Natural killer cell (primary cell): ENCODE measurements around the gene LRRC8E. TPM values are rescaled to one million over a fixed set of nuclear protein-coding genes. Genes with fewer than 3 reads are reported as not detected.

Experiments
- ATAC-seq, 3 donors: fragments of 150-1000 bp in 2 of 3; fragments of 200-7000 bp in 1 of 3; cut with Tn5 transposase; 1 replicate in 1 of 3; 2 replicates in 2 of 3; pipeline ENCODE4 v1.10.0; 2021; ENCODE audit warnings: mild to moderate bottlenecking in 2 of 3, moderate library complexity in 2 of 3
- DNase-seq, 2 donors: peaks; one replicate each; pipeline versions ENCODE4 v3.0.0 to v3.0.0-alpha.2; 2013 to 2021; ENCODE audit warnings: mixed read lengths in 1 of 2
- H3K27ac ChIP-seq: one replicate; pipeline ENCODE4 v1.5.1; 2013; ENCODE audit warnings: mild to moderate bottlenecking, low read length
- H3K27me3 ChIP-seq: one replicate; pipeline ENCODE4 v1.6.1; 2013; ENCODE audit warnings: low read length; ENCODE audit not compliant: control insufficient read depth, insufficient read depth
- H3K36me3 ChIP-seq: one replicate; pipeline ENCODE4 v1.6.1; 2013; ENCODE audit warnings: low read length; ENCODE audit not compliant: control insufficient read depth, insufficient read depth
- H3K4me1 ChIP-seq: one replicate; pipeline ENCODE4 v1.6.1; 2013; ENCODE audit warnings: low read length; ENCODE audit not compliant: control insufficient read depth, insufficient read depth
- H3K4me3 ChIP-seq: one replicate; pipeline ENCODE4 v1.5.1; 2013; ENCODE audit warnings: low read length
- H3K9me3 ChIP-seq: one replicate; pipeline ENCODE4 v1.6.1; 2013; ENCODE audit warnings: low read length; ENCODE audit not compliant: control insufficient read depth, insufficient read depth
- H3K27ac Mint-ChIP-seq, 2 donors: one replicate each; pipeline ENCODE4 v1.8.0; 2022; ENCODE audit warnings: mild to moderate bottlenecking in 2 of 2, mixed read lengths in 2 of 2, moderate library complexity in 1 of 2
- H3K27me3 Mint-ChIP-seq, 2 donors: one replicate each; pipeline ENCODE4 v1.8.0; 2022; ENCODE audit warnings: low read depth in 2 of 2, mixed read lengths in 2 of 2
- H3K36me3 Mint-ChIP-seq: one replicate; pipeline ENCODE4 v1.8.0; 2022; ENCODE audit warnings: mixed read lengths
- H3K4me1 Mint-ChIP-seq, 2 donors: one replicate each; pipeline ENCODE4 v1.8.0; 2022; ENCODE audit warnings: mixed read lengths in 2 of 2
- H3K4me3 Mint-ChIP-seq: one replicate; pipeline ENCODE4 v1.8.0; 2022; ENCODE audit warnings: mild to moderate bottlenecking, moderate library complexity, mixed read lengths
- H3K9me3 Mint-ChIP-seq, 2 donors: one replicate each; pipeline ENCODE4 v1.8.0; 2022; ENCODE audit warnings: mixed read lengths in 2 of 2
- CTCF ChIP-seq: fragments of 200-600 bp; IDR thresholded peaks from one replicate; pipeline ENCODE4 v1.8.0; 2022; ENCODE audit warnings: antibody characterized with exemption
- WGBS: methylation state at CpG from one replicate; pipeline ENCODE4 v1.1.7; 2013; ENCODE audit warnings: missing lambda C conversion rate; ENCODE audit not compliant: insufficient coverage; 5-methylcytosine and 5-hydroxymethylcytosine counted together
- intact Hi-C: fragments of 100-400 bp; cut with micrococcal nuclease; formaldehyde crosslinking; loops from one replicate; pipeline ENCODE4 v1.14.2; 2022
- total RNA-seq, 4 donors: library from RNA; stranded (reverse); fragments of 120-200 nt in 1 of 4; gene quantifications; one replicate each; pipeline versions ENCODE4 v1.2.3 to v1.2.4, GENCODE V29; 2013 to 2022

The LRRC8E gene
- total RNA-seq, 3 donors from 2014 or later (not counting 1 experiment from before 2014, with no cell fraction given) = not detected

- no peaks in the 10 kb centered on the region for H3K36me3 Mint-ChIP-seq
Observed at GRCh38 chr19:7872306-7873204, 15.8 kb upstream of the LRRC8E start.

GRCh38 chr19:7873304-7874075, 14.8 kb upstream of the LRRC8E start:
- H3K9me3 Mint-ChIP-seq = no peaks in the 10 kb centered on the region
- Histone ChIP-seq H3K27me3 (peaks cover 22% of the 10 kb centered on the region), H3K4me1 (peaks cover 51% of the 10 kb centered on the region), H3K4me3 (no peak overlapping the region), H3K27ac (no peak overlapping the region), H3K36me3 (no peaks in the 10 kb centered on the region), H3K9me3 (no peaks in the 10 kb centered on the region)
- peak overlapping the region; percentile 83 for H3K4me3 Mint-ChIP-seq
- peak in 1 of 2 donors; percentile 23 for DNase-seq
- peaks cover 0 to 30% of the 10 kb centered on the region in 2 donors for H3K27me3 Mint-ChIP-seq
- WGBS = 26% methylated on average over 53 of the region's 53 CpGs
- no peak overlapping the region for H3K27ac Mint-ChIP-seq
- H3K4me1 Mint-ChIP-seq = peaks cover 12 to 32% of the 10 kb centered on the region in 2 donors
- H3K36me3 Mint-ChIP-seq = no peaks in the 10 kb centered on the region
- ATAC-seq = no peak
- intact Hi-C loops = no loop called here
- no peak for TF ChIP-seq CTCF

More at GRCh38 chr19:7872306-7873204, 15.8 kb upstream of the LRRC8E start:
- peak overlapping the region; percentile 70 for H3K4me3 Mint-ChIP-seq
- H3K27ac Mint-ChIP-seq = no peak overlapping the region
- DNase-seq (no peak), ATAC-seq (no peak)
- Histone ChIP-seq H3K4me1 (peaks cover 57% of the 10 kb centered on the region), H3K27me3 (peaks cover 22% of the 10 kb centered on the region), H3K9me3 (no peaks in the 10 kb centered on the region), H3K36me3 (no peaks in the 10 kb centered on the region), H3K4me3 (no peak overlapping the region), H3K27ac (no peak overlapping the region)
- WGBS = 51% methylated on average over 47 of the region's 47 CpGs
- intact Hi-C loops = no loop called here
- H3K27me3 Mint-ChIP-seq = peaks cover 0 to 30% of the 10 kb centered on the region in 2 donors
- H3K9me3 Mint-ChIP-seq = no peaks in the 10 kb centered on the region
- TF ChIP-seq CTCF = no peak
- H3K4me1 Mint-ChIP-seq = peaks cover 12 to 35% of the 10 kb centered on the region in 2 donors

- Mint-ChIP-seq H3K36me3 (no peaks in the 10 kb centered on the region), H3K27me3 (peaks cover 0 to 30% of the 10 kb centered on the region in 2 donors), H3K4me1 (peaks cover 12 to 28% of the 10 kb centered on the region in 2 donors), H3K9me3 (no peaks in the 10 kb centered on the region), H3K27ac (no peak within 1 kb of the TSS), H3K4me3 (peak within 1 kb of the TSS; percentile 83)
- DNase-seq = peak in 1 of 2 donors; percentile 37
- Histone ChIP-seq H3K27ac (no peak within 1 kb of the TSS), H3K4me1 (peaks cover 45% of the 10 kb centered on the region), H3K4me3 (no peak within 1 kb of the TSS), H3K9me3 (no peaks in the 10 kb centered on the region), H3K27me3 (peaks cover 22% of the 10 kb centered on the region), H3K36me3 (no peaks in the 10 kb centered on the region)
- no peak for TF ChIP-seq CTCF
- intact Hi-C loops = no loop called here
- no peak for ATAC-seq
- 2% methylated on average over 88 of the region's 88 CpGs for WGBS
Observed at GRCh38 chr19:7874076-7874896, 14.0 kb upstream of the LRRC8E start, which contains the start of gene PRR36. Gene PRR36 (minus strand): TSS chr19:7874390. CDS start chr19:7873689, 701 bp downstream.
